Measurements from ENCODE around the gene SLC35E3. TPM values are rescaled to one million over a fixed set of nuclear protein-coding genes. Genes with fewer than 3 reads are reported as not detected.

Gene SLC35E3
- total RNA-seq, 4 donors from 2014 or later, result 0.92 to 2.7 (median 1.6) TPM

DNA sequence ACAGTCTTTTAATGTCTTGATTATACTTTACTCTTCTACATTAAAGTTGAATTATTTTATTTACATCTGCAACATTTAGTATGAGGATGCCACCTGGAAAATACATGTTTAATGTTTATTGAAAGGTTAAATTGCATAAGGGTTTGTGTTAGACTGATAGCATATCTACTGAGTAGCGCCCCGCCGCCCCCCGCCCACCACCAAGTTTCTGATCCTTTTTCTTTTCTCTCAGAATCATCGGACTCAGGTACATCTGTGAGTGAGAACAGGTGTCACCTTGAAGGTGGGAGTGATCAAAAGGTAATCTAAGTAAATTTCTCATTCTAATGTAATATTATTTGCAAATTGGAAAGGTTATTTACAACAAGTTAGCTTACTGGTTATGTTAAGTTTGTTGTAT is 78.2 kb downstream of the SLC35E3 start:
- in situ Hi-C loops (cut with MboI; ENCODE audit: low sequenced_read_pairs in 4 of 4) (loop anchor here in 1 of 4 donors (25.0 kb wide), 1 partner anchor 462 kb away; no protein-coding TSS in a partner anchor), intact Hi-C loops (cut with DNase I; ENCODE audit: low total_unique reads) (no loop called here)
- no peak overlapping the region for H3K27ac ChIP-seq
- DNase-seq (no peak), ATAC-seq (no peak)
- H3K36me3 ChIP-seq, result peaks cover 0 to 91% of the 10 kb centered on the region in 2 donors
- no peaks in the 10 kb centered on the region for H3K9me3 ChIP-seq
- no peaks in the 10 kb centered on the region for H3K4me1 ChIP-seq
- H3K4me3 ChIP-seq, result no peak overlapping the region
- no peaks in the 10 kb centered on the region for H3K27me3 ChIP-seq
- TF ChIP-seq CTCF (IDR thresholded peaks at IDR 0.05 in 4 of 5, conservative IDR thresholded peaks at IDR 0.05 in 1 of 5), result no peak
- no peak for TF ChIP-seq POLR2A (IDR thresholded peaks at IDR 0.05)

DNA sequence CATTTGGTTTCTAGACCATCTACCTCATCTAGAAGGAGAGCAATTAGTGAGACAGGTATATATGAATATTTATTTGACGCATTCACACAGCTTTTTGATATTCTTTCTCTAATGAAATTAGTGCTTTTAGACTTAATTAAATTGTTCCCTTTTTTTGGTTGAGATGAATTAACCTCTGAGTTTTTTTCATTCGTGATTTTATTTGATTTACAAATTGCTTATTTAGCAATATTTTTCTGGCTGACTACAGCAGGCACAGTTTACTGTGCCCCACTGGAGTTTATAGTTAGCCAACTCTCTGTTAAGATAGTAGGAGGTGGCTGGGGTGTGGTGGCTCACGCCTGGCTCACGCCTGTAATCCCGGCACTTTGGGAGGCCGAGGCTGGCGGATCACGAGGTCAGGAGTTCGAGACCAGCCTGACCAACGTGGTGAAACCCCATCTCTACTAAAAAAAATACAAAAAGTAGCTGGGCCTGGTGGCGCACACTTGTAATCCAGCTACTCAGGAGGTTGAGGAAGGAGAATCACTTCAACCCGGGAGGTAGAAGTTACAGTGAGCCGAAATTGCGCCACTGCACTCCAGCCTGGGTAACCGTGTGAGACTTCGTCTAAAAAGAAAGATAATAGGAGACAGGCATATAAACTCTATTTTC is 78.7 kb downstream of the SLC35E3 start:
- DNase-seq, result no peak
- no peak for ATAC-seq
- no peak for TF ChIP-seq POLR2A (IDR thresholded peaks at IDR 0.05)
- no peak for TF ChIP-seq CTCF (IDR thresholded peaks at IDR 0.05 in 4 of 5, conservative IDR thresholded peaks at IDR 0.05 in 1 of 5)

DNA sequence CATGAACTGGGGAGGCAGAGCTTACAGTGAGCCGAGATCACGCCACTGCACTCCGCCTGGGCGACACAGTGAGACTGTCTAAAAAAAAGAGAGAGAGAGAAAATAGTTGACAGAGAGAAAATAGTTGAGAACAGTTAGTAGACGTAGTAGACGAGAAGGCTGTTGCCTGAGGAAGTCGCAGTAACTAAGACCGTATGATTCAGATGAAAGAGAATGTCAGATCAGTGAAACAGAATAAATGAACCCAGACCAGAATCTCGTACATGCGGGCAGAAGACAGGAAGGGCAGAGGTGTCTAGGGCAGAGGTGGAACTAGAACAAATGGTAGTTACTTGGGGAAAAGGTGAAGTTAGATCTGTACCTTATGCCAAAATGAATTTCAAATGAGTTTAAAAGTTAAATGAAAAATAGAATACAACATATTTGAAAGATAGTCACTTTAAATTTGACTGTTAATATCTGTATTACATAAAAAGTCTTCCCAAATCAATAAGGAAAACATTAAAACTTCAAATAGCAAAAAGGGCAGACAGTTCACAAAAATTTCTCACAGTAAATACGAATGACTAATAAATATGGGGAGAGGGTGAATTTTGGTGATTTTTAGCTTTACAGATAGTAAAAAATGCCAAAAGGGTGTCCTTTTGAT is 79.7 kb downstream of the SLC35E3 start:
- DNase-seq (no peak), ATAC-seq (no peak)
- TF ChIP-seq POLR2A (IDR thresholded peaks at IDR 0.05) (no peak), CTCF (IDR thresholded peaks at IDR 0.05 in 4 of 5, conservative IDR thresholded peaks at IDR 0.05 in 1 of 5) (no peak)
- in situ Hi-C loops (cut with MboI; ENCODE audit: low sequenced_read_pairs in 4 of 4), result loop anchor here in 1 of 4 donors (25.0 kb wide), 1 partner anchor 762 kb away; the partner anchor contains the start of gene CCT2
- peaks cover 0 to 93% of the 10 kb centered on the region in 2 donors for H3K36me3 ChIP-seq
- H3K9me3 ChIP-seq, result no peaks in the 10 kb centered on the region
- no peaks in the 10 kb centered on the region for H3K27me3 ChIP-seq
- no peak overlapping the region for H3K4me3 ChIP-seq
- H3K27ac ChIP-seq, result no peak overlapping the region
- intact Hi-C loops (cut with DNase I; ENCODE audit: low total_unique reads), result no loop called here
- no peaks in the 10 kb centered on the region for H3K4me1 ChIP-seq

More for the DNA sequence above, 78.7 kb downstream of the SLC35E3 start:
- in situ Hi-C loops (cut with MboI; ENCODE audit: low sequenced_read_pairs in 4 of 4), result loop anchor here in 2 of 4 donors (25.0 kb wide), 2 partner anchors 462 to 763 kb away; partner anchors contain the start of gene CCT2 (in 1 of the 2)
- Histone ChIP-seq H3K27me3 (no peaks in the 10 kb centered on the region), H3K36me3 (peaks cover 0 to 93% of the 10 kb centered on the region in 2 donors), H3K4me3 (no peak overlapping the region), H3K27ac (no peak overlapping the region), H3K9me3 (no peaks in the 10 kb centered on the region), H3K4me1 (no peaks in the 10 kb centered on the region)
- intact Hi-C loops (cut with DNase I; ENCODE audit: low total_unique reads), result no loop called here

DNA sequence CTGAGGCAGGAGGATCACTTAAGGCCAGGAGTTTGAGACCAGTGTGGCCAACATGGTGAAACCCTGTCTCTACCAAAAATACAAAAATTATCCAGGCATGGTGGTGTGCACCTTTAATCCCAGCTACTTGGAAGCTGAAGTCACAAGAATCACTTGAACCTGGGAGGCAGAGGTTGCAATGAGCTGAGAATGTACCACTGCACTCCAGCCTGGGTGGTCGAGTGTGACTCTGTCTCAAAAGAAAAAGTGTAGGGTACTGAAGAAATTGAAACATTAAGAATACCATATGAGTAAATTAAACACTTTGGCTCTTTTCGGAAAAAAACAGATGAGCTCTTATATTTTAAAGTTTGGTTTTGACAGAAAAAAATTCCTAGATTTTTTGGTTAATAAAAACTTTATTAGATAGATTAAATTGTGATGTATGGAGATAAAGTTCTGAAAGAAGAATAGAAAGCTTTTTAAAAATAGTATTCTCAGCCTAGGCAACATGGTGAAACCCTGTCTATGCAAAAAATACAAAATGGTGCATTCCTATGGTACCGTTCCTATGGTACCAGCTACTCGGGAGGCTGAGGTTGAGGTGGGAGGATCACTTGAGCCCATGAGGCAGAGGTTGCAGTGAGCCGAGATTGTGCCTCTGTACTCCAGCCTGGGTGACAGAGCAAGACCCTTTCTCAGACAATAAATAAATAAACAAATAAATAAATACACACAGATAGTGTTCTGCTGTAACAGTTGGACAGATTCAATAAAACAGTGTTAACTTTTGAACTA is 82.1 kb downstream of the SLC35E3 start:
- no peak for TF ChIP-seq CTCF (IDR thresholded peaks at IDR 0.05 in 4 of 5, conservative IDR thresholded peaks at IDR 0.05 in 1 of 5)
- no peak for TF ChIP-seq POLR2A (IDR thresholded peaks at IDR 0.05)
- H3K36me3 ChIP-seq, result peaks cover 0 to 89% of the 10 kb centered on the region in 2 donors
- in situ Hi-C loops (cut with MboI; ENCODE audit: low sequenced_read_pairs in 4 of 4), result loop anchor here in 1 of 4 donors (25.0 kb wide), 1 partner anchor 759 kb away; the partner anchor contains the start of gene CCT2
- no peaks in the 10 kb centered on the region for H3K4me1 ChIP-seq
- H3K27me3 ChIP-seq, result no peaks in the 10 kb centered on the region
- no peak for DNase-seq
- no peak for ATAC-seq
- no peak overlapping the region for H3K27ac ChIP-seq
- no peaks in the 10 kb centered on the region for H3K9me3 ChIP-seq
- H3K4me3 ChIP-seq, result no peak overlapping the region
- intact Hi-C loops (cut with DNase I; ENCODE audit: low total_unique reads), result no loop called here
